ENCODE data around the gene SNX30.

SNX30 gene

GRCh38 chr9:112752334-112753125 is 2.0 kb downstream of the SNX30 start:
- no peak for DNase-seq

GRCh38 chr9:112753725-112754124 is 3.2 kb downstream of the SNX30 start:
- no peak for DNase-seq

- DNase-seq = no peak
Measured at GRCh38 chr9:112754578-112754977, 4.0 kb downstream of the SNX30 start.

- DNase-seq = peak in 1 of 51 donors; percentile 6
Measured at GRCh38 chr9:112755016-112755427, 4.5 kb downstream of the SNX30 start.

GRCh38 chr9:112755675-112756074 is 5.1 kb downstream of the SNX30 start:
- DNase-seq = no peak

- no peak for DNase-seq
Measured at GRCh38 chr9:112757282-112757883, 6.8 kb downstream of the SNX30 start.

- DNase-seq = no peak
Measured at GRCh38 chr9:112757940-112758339, 7.4 kb downstream of the SNX30 start.

- no peak for DNase-seq
Measured at GRCh38 chr9:112760821-112761220, 10.3 kb downstream of the SNX30 start.

GRCh38 chr9:112761912-112762655 is 11.5 kb downstream of the SNX30 start:
- no peak for DNase-seq

- no peak for DNase-seq
Measured at GRCh38 chr9:112762726-112763518, 12.4 kb downstream of the SNX30 start.

GRCh38 chr9:112764344-112764743 is 13.8 kb downstream of the SNX30 start:
- DNase-seq = no peak

- DNase-seq = no peak
Measured at GRCh38 chr9:112764837-112765236, 14.3 kb downstream of the SNX30 start.

- DNase-seq = no peak
Measured at GRCh38 chr9:112765281-112765680, 14.7 kb downstream of the SNX30 start.

GRCh38 chr9:112771359-112772214 is 21.0 kb downstream of the SNX30 start:
- peak in 3 of 51 donors; percentile 7 to 26 (median 9) for DNase-seq

- no peak for DNase-seq
Measured at GRCh38 chr9:112772215-112772509, 21.6 kb downstream of the SNX30 start.

- no peak for DNase-seq
Measured at GRCh38 chr9:112772551-112772950, 22.0 kb downstream of the SNX30 start.

GRCh38 chr9:112774006-112774996 is 23.7 kb downstream of the SNX30 start:
- no peak for DNase-seq

GRCh38 chr9:112777914-112778313 is 27.4 kb downstream of the SNX30 start:
- no peak for DNase-seq

GRCh38 chr9:112780450-112781036 is 30.0 kb downstream of the SNX30 start:
- peak in 1 of 51 donors; percentile 6 for DNase-seq
